ENCODE data around the gene JAML. TPM values are rescaled to one million over a fixed set of nuclear protein-coding genes. Genes with fewer than 3 reads are reported as not detected.

JAML gene
- total and polyA plus RNA-seq, 2 of the 13 experiments (the other 11 are each of a cell fraction or from before 2014, with no cell fraction given), result 2.0 to 3.3 TPM

DNA sequence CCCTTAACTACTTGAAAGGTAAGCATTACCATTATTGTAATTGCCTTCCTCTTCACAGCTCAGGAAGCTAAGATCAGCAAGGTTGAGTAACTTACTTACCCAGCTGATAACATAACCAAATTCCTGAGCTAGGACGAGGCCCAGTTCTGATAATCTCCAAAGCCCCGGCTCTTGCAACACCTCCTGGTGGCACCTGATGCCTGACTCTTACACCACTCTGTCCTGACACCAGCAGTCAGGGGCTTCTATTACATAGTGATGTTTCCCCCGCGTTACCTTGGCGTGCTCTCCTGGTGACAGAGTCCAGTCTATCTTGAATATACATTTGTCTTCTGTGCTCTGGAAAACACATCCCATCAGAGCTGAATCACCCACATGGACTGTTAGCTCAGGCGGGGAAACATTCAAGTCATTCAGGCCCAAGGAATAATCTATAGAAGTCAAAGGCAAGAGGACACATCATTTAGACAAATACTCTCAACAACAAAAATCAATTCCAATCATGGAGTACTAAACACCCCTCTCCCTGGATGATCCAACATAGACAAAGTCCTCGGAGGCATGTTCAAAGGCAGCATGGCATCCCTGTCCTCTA lies 12.6 kb downstream of the JAML start (continued):
- no peak for TF ChIP-seq CENPT (CRISPR knock-in tag; IDR thresholded peaks at IDR 0.05; ENCODE audit: low read depth)
- 0 out of 2 replicates have a peak, but pooled peaks have one; percentile 52 for TF ChIP-seq SNAPC4 (CRISPR knock-in tag; IDR thresholded peaks at IDR 0.05)
- TF ChIP-seq ATAD3A (CRISPR knock-in tag; IDR thresholded peaks at IDR 0.05), result no peak
- TF ChIP-seq, protein P1, sequence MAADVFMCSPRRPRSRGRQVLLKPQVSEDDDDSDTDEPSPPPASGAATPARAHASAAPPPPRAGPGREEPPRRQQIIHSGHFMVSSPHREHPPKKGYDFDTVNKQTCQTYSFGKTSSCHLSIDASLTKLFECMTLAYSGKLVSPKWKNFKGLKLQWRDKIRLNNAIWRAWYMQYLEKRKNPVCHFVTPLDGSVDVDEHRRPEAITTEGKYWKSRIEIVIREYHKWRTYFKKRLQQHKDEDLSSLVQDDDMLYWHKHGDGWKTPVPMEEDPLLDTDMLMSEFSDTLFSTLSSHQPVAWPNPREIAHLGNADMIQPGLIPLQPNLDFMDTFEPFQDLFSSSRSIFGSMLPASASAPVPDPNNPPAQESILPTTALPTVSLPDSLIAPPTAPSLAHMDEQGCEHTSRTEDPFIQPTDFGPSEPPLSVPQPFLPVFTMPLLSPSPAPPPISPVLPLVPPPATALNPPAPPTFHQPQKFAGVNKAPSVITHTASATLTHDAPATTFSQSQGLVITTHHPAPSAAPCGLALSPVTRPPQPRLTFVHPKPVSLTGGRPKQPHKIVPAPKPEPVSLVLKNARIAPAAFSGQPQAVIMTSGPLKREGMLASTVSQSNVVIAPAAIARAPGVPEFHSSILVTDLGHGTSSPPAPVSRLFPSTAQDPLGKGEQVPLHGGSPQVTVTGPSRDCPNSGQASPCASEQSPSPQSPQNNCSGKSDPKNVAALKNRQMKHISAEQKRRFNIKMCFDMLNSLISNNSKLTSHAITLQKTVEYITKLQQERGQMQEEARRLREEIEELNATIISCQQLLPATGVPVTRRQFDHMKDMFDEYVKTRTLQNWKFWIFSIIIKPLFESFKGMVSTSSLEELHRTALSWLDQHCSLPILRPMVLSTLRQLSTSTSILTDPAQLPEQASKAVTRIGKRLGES (CRISPR knock-in tag; IDR thresholded peaks at IDR 0.05; ENCODE audit: borderline replicate concordance), result 0 out of 2 replicates have a peak, but pooled peaks have one; percentile 50
- TF ChIP-seq ZNF468 (CRISPR knock-in tag; IDR thresholded peaks at IDR 0.05), result no peak
- TF ChIP-seq BORCS8-MEF2B (CRISPR knock-in tag; IDR thresholded peaks at IDR 0.05), result peak; percentile 76; the same call in 1 of the 2 replicates
- peak; percentile 42; the same call in 1 of the 2 replicates for TF ChIP-seq DRAP1 (CRISPR knock-in tag; IDR thresholded peaks at IDR 0.05)
- TF ChIP-seq NFIB (CRISPR knock-in tag; IDR thresholded peaks at IDR 0.05; ENCODE audit: borderline replicate concordance), result no peak
- peak; percentile 99 for TF ChIP-seq TFAP4 (IDR thresholded peaks at IDR 0.05; ENCODE audit: borderline replicate concordance, low read depth)
- peak; percentile 19 for TF ChIP-seq YY1 (IDR thresholded peaks at IDR 0.05; ENCODE audit: insufficient read depth, insufficient replicate concordance, low read depth, low read length)
- no peak for TF ChIP-seq MAF1 (CRISPR knock-in tag; IDR thresholded peaks at IDR 0.05; ENCODE audit: borderline replicate concordance)
- TF ChIP-seq ZNF574 (CRISPR knock-in tag; IDR thresholded peaks at IDR 0.05), result peak; percentile 86
